ENCODE results near the gene TCEA3.

Gene TCEA3

DNA sequence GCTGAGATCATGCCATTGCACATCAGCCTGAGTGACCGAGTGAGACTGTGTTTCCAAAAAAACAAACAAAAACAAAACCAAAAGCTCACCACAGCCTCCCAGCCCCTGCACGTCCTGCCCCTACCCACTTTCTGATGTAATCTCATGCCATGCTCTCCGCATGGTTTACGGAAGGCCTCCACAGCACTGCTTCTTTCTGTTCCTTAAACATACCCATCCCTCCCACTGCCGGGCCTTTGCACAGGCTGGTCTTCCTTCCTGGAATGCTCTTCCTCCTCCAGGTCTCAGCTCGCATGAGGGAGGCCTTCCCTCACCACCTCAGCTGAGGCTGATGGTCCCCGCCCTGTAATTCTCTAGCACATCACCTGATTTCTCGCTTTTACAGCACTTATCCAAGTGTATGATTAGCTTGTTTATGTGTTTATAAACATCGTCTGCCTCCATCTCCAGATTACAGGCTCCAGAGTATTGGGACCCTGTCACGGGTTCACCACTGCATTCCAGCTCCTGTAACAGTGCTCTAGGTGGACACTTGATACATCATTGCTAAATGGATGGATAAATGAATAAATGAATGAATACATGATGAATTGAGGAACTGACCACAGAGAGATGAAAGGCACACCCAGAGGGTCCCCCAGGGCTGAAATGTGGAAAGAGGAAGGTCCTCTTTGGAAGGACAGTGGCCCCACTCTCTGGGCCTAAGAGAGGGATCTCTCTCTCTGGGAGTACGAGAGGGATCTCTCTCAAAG, 22.1 kb downstream of the TCEA3 start:
- TF ChIP-seq, protein P1, sequence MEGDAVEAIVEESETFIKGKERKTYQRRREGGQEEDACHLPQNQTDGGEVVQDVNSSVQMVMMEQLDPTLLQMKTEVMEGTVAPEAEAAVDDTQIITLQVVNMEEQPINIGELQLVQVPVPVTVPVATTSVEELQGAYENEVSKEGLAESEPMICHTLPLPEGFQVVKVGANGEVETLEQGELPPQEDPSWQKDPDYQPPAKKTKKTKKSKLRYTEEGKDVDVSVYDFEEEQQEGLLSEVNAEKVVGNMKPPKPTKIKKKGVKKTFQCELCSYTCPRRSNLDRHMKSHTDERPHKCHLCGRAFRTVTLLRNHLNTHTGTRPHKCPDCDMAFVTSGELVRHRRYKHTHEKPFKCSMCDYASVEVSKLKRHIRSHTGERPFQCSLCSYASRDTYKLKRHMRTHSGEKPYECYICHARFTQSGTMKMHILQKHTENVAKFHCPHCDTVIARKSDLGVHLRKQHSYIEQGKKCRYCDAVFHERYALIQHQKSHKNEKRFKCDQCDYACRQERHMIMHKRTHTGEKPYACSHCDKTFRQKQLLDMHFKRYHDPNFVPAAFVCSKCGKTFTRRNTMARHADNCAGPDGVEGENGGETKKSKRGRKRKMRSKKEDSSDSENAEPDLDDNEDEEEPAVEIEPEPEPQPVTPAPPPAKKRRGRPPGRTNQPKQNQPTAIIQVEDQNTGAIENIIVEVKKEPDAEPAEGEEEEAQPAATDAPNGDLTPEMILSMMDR (IDR thresholded peaks at IDR 0.05; ENCODE audit: insufficient read depth, missing control alignments) = no peak
- FAIRE-seq (no peak), DNase-seq (ENCODE audit: insufficient read length, low spot score) (no peak)

DNA sequence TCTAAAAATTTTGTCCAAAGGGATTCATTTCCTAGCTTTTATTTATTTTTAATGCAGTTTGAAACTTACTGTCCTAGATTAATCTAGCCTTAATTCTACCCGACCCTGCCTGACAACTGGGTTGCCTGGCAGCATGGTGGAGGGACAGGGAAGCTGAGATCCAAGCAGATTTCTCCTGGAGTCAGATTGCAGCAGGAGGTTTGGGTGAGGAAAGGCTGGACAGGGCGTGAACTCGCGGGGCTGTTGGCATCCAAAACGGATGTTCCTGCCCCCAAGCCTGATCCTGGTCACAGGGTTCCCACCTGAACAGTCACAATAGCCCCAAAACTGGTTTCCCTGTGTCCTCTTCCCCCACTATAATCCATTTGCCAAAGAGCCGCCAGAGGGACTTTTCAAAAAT, 23.2 kb downstream of the TCEA3 start:
- FAIRE-seq = no peak
- no peak for DNase-seq (ENCODE audit: insufficient read length, low spot score)
- TF ChIP-seq, protein P1 (IDR thresholded peaks at IDR 0.05; ENCODE audit: insufficient read depth, missing control alignments) = no peak

DNA sequence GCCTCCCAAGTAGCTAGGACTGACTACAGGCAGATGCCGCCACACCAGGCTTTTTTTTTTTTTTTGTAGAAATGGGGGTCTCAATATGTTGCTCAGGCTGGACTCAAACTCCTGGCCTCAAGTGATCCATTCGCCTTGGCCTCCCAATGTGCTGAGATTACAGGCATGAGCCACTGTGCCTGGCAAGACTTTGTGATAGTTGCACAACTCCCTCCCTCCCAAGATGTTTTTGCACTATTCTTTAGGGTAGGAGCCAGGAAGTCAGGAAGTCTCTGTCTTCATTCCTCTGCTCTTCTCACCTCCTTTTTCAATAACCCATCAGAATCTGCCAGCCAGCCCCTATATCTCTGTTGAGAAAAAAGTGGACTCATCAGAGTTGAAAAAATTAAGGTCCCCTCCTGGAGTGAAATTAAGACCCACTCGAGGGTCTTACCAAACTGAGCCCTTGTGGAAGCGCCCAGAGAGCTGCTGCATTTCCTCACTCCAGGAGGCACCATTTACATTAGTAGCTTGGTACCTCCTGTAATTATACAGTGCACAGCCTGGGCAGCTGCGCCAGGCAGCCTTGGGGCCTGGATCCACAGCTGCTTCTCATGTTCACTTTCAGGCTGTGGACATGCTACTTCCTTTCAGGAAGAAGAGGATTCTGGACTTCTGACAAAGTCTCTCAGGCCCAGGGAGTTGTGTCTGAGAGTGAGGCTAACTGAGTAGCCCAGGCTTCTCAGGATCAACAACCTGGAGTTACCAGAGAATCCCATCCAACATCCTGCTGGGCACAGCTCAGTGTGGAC, 24.0 kb downstream of the TCEA3 start:
- TF ChIP-seq, protein P1 (IDR thresholded peaks at IDR 0.05; ENCODE audit: insufficient read depth, missing control alignments) = no peak
- DNase-seq (ENCODE audit: insufficient read length, low spot score) = no peak
- no peak for FAIRE-seq

DNA sequence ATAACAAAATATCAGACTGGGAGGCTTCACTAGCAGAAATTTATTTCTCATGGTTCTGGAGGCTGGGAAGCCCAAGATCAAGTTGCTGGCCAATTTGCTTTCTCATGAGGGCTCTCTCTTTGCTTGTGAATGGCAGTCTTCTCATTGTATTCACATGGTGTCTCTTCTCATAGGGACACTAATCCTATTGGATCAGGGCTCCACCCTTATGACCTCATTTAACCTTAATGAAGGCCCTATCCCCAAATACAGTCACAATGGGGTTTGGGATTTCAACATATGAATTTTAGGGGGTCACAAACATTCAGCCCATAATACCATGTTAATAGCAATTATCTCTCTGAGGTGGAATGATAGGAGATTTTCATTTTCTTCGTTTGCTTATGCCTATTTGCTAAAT, 25.3 kb downstream of the TCEA3 start:
- DNase-seq (ENCODE audit: insufficient read length, low spot score) (no peak), FAIRE-seq (no peak)
- TF ChIP-seq, protein P1 (IDR thresholded peaks at IDR 0.05; ENCODE audit: insufficient read depth, missing control alignments) = no peak

DNA sequence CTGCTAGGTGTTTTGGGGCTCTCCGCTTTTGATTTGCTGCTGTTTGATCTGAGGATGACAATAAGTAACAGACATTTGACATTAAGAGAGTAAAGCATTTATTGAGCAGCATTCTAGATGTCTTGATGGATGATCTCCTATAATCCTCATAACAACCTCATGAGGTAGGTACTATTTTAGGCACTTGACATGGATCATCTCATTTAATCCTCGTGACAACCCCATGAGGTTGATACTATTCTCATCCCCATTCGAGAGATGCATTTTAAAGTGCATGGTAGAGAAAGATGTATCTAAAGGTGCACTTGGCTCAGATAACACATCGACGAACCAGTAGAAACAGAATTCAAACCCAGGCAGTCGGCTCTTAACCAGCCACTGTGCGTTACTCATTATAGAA, 26.6 kb downstream of the TCEA3 start:
- FAIRE-seq (no peak), DNase-seq (ENCODE audit: insufficient read length, low spot score) (no peak)
- TF ChIP-seq, protein P1 (IDR thresholded peaks at IDR 0.05; ENCODE audit: insufficient read depth, missing control alignments) = no peak

DNA sequence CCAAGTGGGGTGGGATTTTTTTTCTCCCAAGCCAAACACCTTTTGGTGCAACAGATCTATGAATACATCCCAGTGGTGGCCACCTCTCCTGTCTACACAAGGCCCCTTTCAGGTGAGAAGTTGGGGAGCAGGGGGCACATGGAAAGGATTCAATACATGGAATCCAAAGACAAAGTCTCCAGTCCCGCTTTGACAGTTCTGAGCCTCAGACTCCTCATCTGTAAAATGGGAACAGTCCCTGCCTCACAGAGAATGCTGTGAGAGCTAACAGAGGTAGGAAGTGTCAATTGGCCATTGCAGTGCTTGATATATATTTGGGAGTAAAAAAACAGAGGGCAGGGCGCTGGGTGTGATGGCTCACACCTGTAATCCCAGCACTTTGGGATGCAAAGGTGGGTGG, 28.2 kb downstream of the TCEA3 start:
- TF ChIP-seq, protein P1 (IDR thresholded peaks at IDR 0.05; ENCODE audit: insufficient read depth, missing control alignments) = no peak
- FAIRE-seq (no peak), DNase-seq (ENCODE audit: insufficient read length, low spot score) (no peak)

DNA sequence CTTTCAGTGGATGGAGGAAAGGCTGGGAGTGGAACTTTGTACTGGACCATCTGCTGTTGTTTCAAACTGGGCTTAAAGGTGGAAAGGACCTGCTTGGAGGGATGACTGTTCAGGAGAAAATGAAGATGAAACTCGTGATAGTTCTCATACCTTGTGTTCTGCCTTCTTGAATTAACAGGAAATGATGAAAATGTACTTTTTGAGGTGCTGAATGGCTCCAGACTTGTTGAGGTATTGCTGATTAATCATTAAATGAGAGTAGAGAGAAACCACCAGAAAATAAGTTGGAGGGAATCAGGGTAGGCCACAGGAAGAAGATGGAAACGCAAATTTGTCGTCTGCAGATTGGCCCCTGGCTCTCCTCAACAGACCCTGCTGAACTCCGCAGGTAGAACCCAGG, 28.7 kb downstream of the TCEA3 start:
- TF ChIP-seq, protein P1 (IDR thresholded peaks at IDR 0.05; ENCODE audit: insufficient read depth, missing control alignments) = no peak
- DNase-seq (ENCODE audit: insufficient read length, low spot score) (no peak), FAIRE-seq (no peak)
